H1 (cell line): Measurements from ENCODE around the gene MTM1.

Experiments used
- CBX8 ChIP-seq: fragments of 300-800, 300-1000 bp; sonication (generic); IDR thresholded peaks from 2 replicates; pipeline ENCODE4 v1.7.1; 2016; ENCODE audit warnings: low read depth, low read length, borderline replicate concordance
- GTF2F1 ChIP-seq: IDR thresholded peaks from 2 replicates; pipeline ENCODE4 v1.6.1; 2012; ENCODE audit warnings: low read depth, low read length, improper control_type of control experiment, borderline replicate concordance
- HDAC2 ChIP-seq, 2 experiments: fragments of 300-600 bp in 1 of 2; sonication (generic) in 1 of 2; IDR thresholded peaks; 2 replicates each; pipeline ENCODE4 v1.6.1; 2011 to 2012; ENCODE audit warnings: low read depth in 2 of 2, low read length in 2 of 2, mild to moderate bottlenecking in 2 of 2, moderate library complexity in 2 of 2, borderline replicate concordance in 1 of 2, inconsistent platforms in 1 of 2
- SUZ12 ChIP-seq: fragments of 200-600 bp; sonication (generic); IDR thresholded peaks from 2 replicates; pipeline ENCODE4 v1.6.1; 2012; ENCODE audit warnings: mild to moderate bottlenecking, inconsistent platforms, low read length, moderate library complexity, mixed read lengths
- TF ChIP-seq, protein P1 (sequence below): IDR thresholded peaks from 2 replicates; pipeline ENCODE4 v1.6.1; 2011; ENCODE audit warnings: low read length, improper control_type of control experiment
- TF ChIP-seq, protein P2 (sequence below), 3 experiments: IDR thresholded peaks; 1 replicate in 2 of 3; 2 replicates in 1 of 3; pipeline versions ENCODE4 v1.5.1 to v1.6.1; 2011; ENCODE audit warnings: low read length in 3 of 3, mild to moderate bottlenecking in 3 of 3, inconsistent platforms in 2 of 3, low read depth in 1 of 3, moderate library complexity in 1 of 3; ENCODE audit not compliant: insufficient read depth in 1 of 3; ENCODE audit errors: control extremely low read depth in 1 of 3

DNA sequence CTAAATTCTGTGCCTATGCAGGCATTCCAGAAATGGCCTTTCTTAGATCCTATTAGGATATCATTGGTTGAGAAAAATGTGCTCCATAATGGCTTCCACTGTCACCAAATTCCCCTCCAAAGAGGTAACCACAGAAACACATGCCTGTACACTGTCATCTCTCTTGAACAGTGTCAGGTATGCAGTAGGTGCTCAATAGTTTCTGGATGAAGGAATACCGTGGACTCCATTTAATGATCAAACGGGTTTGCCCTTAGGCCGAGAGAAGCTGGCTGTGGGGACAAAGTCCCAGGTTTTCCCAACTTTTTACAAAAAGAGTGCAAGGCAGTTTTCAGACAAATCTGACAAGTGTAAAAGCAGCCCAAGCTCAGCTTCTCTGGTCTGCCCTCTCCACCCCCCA is 16.5 kb upstream of the MTM1 start:
- TF ChIP-seq, protein P1, sequence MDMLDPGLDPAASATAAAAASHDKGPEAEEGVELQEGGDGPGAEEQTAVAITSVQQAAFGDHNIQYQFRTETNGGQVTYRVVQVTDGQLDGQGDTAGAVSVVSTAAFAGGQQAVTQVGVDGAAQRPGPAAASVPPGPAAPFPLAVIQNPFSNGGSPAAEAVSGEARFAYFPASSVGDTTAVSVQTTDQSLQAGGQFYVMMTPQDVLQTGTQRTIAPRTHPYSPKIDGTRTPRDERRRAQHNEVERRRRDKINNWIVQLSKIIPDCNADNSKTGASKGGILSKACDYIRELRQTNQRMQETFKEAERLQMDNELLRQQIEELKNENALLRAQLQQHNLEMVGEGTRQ: no peak
- TF ChIP-seq CBX8 (no peak), GTF2F1 (no peak), HDAC2 (IDR thresholded peaks at IDR 0.05; ENCODE audit: borderline replicate concordance in 1 of 2, low read depth in 2 of 2, low read length in 2 of 2) (no peak), SUZ12 (no peak)
- TF ChIP-seq, protein P2, sequence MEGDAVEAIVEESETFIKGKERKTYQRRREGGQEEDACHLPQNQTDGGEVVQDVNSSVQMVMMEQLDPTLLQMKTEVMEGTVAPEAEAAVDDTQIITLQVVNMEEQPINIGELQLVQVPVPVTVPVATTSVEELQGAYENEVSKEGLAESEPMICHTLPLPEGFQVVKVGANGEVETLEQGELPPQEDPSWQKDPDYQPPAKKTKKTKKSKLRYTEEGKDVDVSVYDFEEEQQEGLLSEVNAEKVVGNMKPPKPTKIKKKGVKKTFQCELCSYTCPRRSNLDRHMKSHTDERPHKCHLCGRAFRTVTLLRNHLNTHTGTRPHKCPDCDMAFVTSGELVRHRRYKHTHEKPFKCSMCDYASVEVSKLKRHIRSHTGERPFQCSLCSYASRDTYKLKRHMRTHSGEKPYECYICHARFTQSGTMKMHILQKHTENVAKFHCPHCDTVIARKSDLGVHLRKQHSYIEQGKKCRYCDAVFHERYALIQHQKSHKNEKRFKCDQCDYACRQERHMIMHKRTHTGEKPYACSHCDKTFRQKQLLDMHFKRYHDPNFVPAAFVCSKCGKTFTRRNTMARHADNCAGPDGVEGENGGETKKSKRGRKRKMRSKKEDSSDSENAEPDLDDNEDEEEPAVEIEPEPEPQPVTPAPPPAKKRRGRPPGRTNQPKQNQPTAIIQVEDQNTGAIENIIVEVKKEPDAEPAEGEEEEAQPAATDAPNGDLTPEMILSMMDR (IDR thresholded peaks at IDR 0.05; ENCODE audit: control extremely low read depth in 1 of 3, insufficient read depth in 1 of 3, low read depth in 1 of 3, low read length in 3 of 3): no peak
